Panc1 (cell line): ENCODE data around the gene RAMP1.

Source experiments
- CTCF ChIP-seq: fragments of 450-650 bp; IDR thresholded peaks from 2 replicates; pipeline ENCODE4 v1.5.1; 2017; ENCODE audit warnings: mild to moderate bottlenecking
- POLR2AphosphoS5 ChIP-seq: IDR thresholded peaks from 2 replicates; pipeline ENCODE4 v1.6.1; 2012; ENCODE audit warnings: mild to moderate bottlenecking, low read depth, low read length, moderate library complexity
- SIN3A ChIP-seq: IDR thresholded peaks from 2 replicates; pipeline ENCODE4 v1.6.1; 2012; ENCODE audit warnings: low read depth, mild to moderate bottlenecking, low read length, moderate library complexity, borderline replicate concordance; ENCODE audit not compliant: insufficient read depth
- TCF7L2 ChIP-seq: IDR thresholded peaks from 2 replicates; pipeline ENCODE4 v1.6.1; 2011; ENCODE audit warnings: mild to moderate bottlenecking, low read depth, low read length, inconsistent platforms

- TF ChIP-seq CTCF (no peak), POLR2AphosphoS5 (no peak), TCF7L2 (no peak), SIN3A (no peak)
Observed at GRCh38 chr2:237939251-237939650, 79.8 kb downstream of the RAMP1 start.
